Measurements from ENCODE around the gene RUNX3.

- TF ChIP-seq CTCF (IDR thresholded peaks at IDR 0.05; ENCODE audit: insufficient read depth, low read length, poor library complexity, severe bottlenecking) (no peak), EZH2phosphoT487 (conservative IDR thresholded peaks at IDR 0.05; ENCODE audit: low read length) (no peak)
Observed at GRCh38 chr1:24917327-24918074, 12.6 kb downstream of the RUNX3 start.
